Ammon's horn (tissue), 1 donor: ENCODE results near the gene ATG14.
A peak's percentile ranks its signal among the peaks of the same experiment; 100 is the strongest.
"Not testable (repeated sequence)": the region's sequence is repeated elsewhere in the genome, so short reads cannot be mapped to it uniquely, and the experiment has no call there.

Source experiments
- DNase-seq: peaks from one replicate; pipeline ENCODE4 v3.0.0-alpha.2; 2016; ENCODE audit warnings: low spot score

The ATG14 gene

GRCh38 chr14:55386037-55386808 is 25.4 kb downstream of the ATG14 start:
- no peak for DNase-seq

GRCh38 chr14:55384536-55384935 is 27.1 kb downstream of the ATG14 start:
- DNase-seq, result no peak

GRCh38 chr14:55383541-55384140 is 28.0 kb downstream of the ATG14 start:
- no peak for DNase-seq

- DNase-seq, result not testable (repeated sequence)
Observed at GRCh38 chr14:55383056-55383466, 28.6 kb downstream of the ATG14 start.

- no peak for DNase-seq
Observed at GRCh38 chr14:55382483-55382882, 29.1 kb downstream of the ATG14 start.

- DNase-seq, result no peak
Observed at GRCh38 chr14:55381561-55381960, 30.1 kb downstream of the ATG14 start.

- no peak for DNase-seq
Observed at GRCh38 chr14:55381040-55381439, 30.6 kb downstream of the ATG14 start.

GRCh38 chr14:55377236-55377635 is 34.4 kb downstream of the ATG14 start:
- DNase-seq, result no peak

- no peak for DNase-seq
Observed at GRCh38 chr14:55374771-55375170, 36.9 kb downstream of the ATG14 start.

- no peak for DNase-seq
Observed at GRCh38 chr14:55373784-55374705, 37.6 kb downstream of the ATG14 start.

- no peak for DNase-seq
Observed at GRCh38 chr14:55372825-55373224, 38.8 kb downstream of the ATG14 start.

GRCh38 chr14:55372423-55372822 is 39.2 kb downstream of the ATG14 start:
- DNase-seq, result no peak

GRCh38 chr14:55370883-55371455 is 40.7 kb downstream of the ATG14 start:
- DNase-seq, result no peak

GRCh38 chr14:55366271-55366670 is 45.4 kb downstream of the ATG14 start:
- no peak for DNase-seq

- DNase-seq, result no peak
Observed at GRCh38 chr14:55361190-55361589, 50.4 kb downstream of the ATG14 start.

- no peak for DNase-seq
Observed at GRCh38 chr14:55359307-55359706, 52.3 kb downstream of the ATG14 start.

GRCh38 chr14:55356913-55357312 is 54.7 kb downstream of the ATG14 start:
- DNase-seq, result no peak

- no peak for DNase-seq
Observed at GRCh38 chr14:55355922-55356321, 55.7 kb downstream of the ATG14 start.

- DNase-seq, result peak; percentile 79
Observed at GRCh38 chr14:55354500-55354899, 57.1 kb downstream of the ATG14 start.

GRCh38 chr14:55353686-55354467 is 57.8 kb downstream of the ATG14 start:
- no peak for DNase-seq

GRCh38 chr14:55352201-55352600 is 59.4 kb downstream of the ATG14 start:
- no peak for DNase-seq
